K562 (cell line): Measurements from ENCODE around the gene SERPIND1. TPM values are rescaled to one million over a fixed set of nuclear protein-coding genes. Genes with fewer than 3 reads are reported as not detected.

Experiments used
- CHD4 ChIP-seq: fragments of 200-600 bp; sonication (generic); IDR thresholded peaks from 3 replicates; pipeline ENCODE4 v1.6.1; 2012; ENCODE audit warnings: low read depth, mild to moderate bottlenecking, mixed read lengths, low read length, inconsistent platforms; ENCODE audit not compliant: insufficient read depth, insufficient replicate concordance, poor library complexity, severe bottlenecking
- PML ChIP-seq: IDR thresholded peaks from 2 replicates; pipeline ENCODE4 v1.6.1; 2012; ENCODE audit warnings: low read length, inconsistent platforms
- polyA plus RNA-seq, 8 experiments: library from polyadenylated mRNA; depleted of rRNA in 4 of 8; stranded (reverse) in 5 of 8; unstranded in 3 of 8; fragments of >200 nt; fragmentation: Nextera tagmentation in 2 of 8; fragmentation: Illumina TruSeq in 1 of 8; extraction: Ambion mirVana in 2 of 8; extraction: Trizol in 1 of 8; gene quantifications; 2 replicates each; pipeline versions ENCODE4 v1.2.1 to v1.2.3, GENCODE V29; 2011 to 2014; ENCODE audit warnings: inconsistent platforms in 1 of 8, missing spikeins in 1 of 8
- total RNA-seq, 7 experiments: library from RNA; depleted of rRNA in 6 of 7; stranded (reverse); fragments of >200 nt in 6 of 7; fragmentation: Illumina TruSeq in 2 of 7; extraction: Trizol in 2 of 7; gene quantifications; 2 replicates each; pipeline versions ENCODE4 v1.2.1 to v1.2.3, GENCODE V29; 2011 to 2021; ENCODE audit warnings: low replicate concordance in 1 of 7
- TF ChIP-seq, protein P1 (sequence below): fragments of 200-600 bp; sonication (generic); IDR thresholded peaks from one replicate; pipeline ENCODE4 v1.6.1; 2012; ENCODE audit warnings: mild to moderate bottlenecking, low read depth, low read length, inconsistent platforms
- TF ChIP-seq, protein P2 (sequence below): fragments of 450-650 bp; IDR thresholded peaks from 2 replicates; pipeline ENCODE4 v1.6.1; 2016; ENCODE audit warnings: low read depth, mild to moderate bottlenecking, moderate library complexity
- TF ChIP-seq, protein P3 (sequence below): IDR thresholded peaks from 2 replicates; pipeline ENCODE4 v1.6.1; 2012; ENCODE audit warnings: low read depth, low read length, improper control_type of control experiment, borderline replicate concordance

Gene SERPIND1
- total and polyA plus RNA-seq, 9 of the 15 experiments (the other 6 are each of a cell fraction or from before 2014, with no cell fraction given), result 0.04 to 0.11 (median 0.09) TPM; not detected in 6

DNA sequence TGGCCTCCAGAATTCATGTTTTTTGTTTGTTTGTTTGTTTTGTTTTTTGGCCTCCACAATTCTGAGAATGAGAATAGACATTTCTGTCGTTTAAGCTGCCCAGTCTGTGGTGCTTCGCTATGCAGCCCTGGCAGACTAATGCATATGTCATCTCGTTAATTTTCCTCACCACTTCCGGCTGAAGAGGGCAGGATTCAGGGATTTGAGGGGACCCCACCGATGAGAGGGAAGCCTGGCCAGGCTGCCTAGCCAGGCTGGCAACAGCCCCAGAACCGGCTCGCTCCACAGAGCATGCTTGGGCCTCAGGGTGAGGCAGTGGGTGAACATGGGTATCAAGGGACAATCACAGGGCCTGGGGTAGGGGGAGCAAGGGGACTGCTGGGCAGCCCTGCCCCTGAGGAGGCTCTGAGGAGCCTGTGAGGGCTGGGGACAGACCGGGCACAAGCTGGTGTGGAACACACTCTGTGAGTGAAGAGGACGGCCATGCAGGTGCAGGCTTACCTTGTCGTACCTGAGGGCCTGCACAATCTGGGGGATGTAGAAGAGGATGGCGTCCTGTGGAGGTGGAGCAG is 47.8 kb upstream of the SERPIND1 start (continued):
- TF ChIP-seq, protein P1, sequence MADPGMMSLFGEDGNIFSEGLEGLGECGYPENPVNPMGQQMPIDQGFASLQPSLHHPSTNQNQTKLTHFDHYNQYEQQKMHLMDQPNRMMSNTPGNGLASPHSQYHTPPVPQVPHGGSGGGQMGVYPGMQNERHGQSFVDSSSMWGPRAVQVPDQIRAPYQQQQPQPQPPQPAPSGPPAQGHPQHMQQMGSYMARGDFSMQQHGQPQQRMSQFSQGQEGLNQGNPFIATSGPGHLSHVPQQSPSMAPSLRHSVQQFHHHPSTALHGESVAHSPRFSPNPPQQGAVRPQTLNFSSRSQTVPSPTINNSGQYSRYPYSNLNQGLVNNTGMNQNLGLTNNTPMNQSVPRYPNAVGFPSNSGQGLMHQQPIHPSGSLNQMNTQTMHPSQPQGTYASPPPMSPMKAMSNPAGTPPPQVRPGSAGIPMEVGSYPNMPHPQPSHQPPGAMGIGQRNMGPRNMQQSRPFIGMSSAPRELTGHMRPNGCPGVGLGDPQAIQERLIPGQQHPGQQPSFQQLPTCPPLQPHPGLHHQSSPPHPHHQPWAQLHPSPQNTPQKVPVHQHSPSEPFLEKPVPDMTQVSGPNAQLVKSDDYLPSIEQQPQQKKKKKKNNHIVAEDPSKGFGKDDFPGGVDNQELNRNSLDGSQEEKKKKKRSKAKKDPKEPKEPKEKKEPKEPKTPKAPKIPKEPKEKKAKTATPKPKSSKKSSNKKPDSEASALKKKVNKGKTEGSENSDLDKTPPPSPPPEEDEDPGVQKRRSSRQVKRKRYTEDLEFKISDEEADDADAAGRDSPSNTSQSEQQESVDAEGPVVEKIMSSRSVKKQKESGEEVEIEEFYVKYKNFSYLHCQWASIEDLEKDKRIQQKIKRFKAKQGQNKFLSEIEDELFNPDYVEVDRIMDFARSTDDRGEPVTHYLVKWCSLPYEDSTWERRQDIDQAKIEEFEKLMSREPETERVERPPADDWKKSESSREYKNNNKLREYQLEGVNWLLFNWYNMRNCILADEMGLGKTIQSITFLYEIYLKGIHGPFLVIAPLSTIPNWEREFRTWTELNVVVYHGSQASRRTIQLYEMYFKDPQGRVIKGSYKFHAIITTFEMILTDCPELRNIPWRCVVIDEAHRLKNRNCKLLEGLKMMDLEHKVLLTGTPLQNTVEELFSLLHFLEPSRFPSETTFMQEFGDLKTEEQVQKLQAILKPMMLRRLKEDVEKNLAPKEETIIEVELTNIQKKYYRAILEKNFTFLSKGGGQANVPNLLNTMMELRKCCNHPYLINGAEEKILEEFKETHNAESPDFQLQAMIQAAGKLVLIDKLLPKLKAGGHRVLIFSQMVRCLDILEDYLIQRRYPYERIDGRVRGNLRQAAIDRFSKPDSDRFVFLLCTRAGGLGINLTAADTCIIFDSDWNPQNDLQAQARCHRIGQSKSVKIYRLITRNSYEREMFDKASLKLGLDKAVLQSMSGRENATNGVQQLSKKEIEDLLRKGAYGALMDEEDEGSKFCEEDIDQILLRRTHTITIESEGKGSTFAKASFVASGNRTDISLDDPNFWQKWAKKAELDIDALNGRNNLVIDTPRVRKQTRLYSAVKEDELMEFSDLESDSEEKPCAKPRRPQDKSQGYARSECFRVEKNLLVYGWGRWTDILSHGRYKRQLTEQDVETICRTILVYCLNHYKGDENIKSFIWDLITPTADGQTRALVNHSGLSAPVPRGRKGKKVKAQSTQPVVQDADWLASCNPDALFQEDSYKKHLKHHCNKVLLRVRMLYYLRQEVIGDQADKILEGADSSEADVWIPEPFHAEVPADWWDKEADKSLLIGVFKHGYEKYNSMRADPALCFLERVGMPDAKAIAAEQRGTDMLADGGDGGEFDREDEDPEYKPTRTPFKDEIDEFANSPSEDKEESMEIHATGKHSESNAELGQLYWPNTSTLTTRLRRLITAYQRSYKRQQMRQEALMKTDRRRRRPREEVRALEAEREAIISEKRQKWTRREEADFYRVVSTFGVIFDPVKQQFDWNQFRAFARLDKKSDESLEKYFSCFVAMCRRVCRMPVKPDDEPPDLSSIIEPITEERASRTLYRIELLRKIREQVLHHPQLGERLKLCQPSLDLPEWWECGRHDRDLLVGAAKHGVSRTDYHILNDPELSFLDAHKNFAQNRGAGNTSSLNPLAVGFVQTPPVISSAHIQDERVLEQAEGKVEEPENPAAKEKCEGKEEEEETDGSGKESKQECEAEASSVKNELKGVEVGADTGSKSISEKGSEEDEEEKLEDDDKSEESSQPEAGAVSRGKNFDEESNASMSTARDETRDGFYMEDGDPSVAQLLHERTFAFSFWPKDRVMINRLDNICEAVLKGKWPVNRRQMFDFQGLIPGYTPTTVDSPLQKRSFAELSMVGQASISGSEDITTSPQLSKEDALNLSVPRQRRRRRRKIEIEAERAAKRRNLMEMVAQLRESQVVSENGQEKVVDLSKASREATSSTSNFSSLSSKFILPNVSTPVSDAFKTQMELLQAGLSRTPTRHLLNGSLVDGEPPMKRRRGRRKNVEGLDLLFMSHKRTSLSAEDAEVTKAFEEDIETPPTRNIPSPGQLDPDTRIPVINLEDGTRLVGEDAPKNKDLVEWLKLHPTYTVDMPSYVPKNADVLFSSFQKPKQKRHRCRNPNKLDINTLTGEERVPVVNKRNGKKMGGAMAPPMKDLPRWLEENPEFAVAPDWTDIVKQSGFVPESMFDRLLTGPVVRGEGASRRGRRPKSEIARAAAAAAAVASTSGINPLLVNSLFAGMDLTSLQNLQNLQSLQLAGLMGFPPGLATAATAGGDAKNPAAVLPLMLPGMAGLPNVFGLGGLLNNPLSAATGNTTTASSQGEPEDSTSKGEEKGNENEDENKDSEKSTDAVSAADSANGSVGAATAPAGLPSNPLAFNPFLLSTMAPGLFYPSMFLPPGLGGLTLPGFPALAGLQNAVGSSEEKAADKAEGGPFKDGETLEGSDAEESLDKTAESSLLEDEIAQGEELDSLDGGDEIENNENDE, result no peak
- TF ChIP-seq, protein P2, sequence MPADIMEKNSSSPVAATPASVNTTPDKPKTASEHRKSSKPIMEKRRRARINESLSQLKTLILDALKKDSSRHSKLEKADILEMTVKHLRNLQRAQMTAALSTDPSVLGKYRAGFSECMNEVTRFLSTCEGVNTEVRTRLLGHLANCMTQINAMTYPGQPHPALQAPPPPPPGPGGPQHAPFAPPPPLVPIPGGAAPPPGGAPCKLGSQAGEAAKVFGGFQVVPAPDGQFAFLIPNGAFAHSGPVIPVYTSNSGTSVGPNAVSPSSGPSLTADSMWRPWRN, result no peak
- TF ChIP-seq CHD4, result no peak
- TF ChIP-seq, protein P3, sequence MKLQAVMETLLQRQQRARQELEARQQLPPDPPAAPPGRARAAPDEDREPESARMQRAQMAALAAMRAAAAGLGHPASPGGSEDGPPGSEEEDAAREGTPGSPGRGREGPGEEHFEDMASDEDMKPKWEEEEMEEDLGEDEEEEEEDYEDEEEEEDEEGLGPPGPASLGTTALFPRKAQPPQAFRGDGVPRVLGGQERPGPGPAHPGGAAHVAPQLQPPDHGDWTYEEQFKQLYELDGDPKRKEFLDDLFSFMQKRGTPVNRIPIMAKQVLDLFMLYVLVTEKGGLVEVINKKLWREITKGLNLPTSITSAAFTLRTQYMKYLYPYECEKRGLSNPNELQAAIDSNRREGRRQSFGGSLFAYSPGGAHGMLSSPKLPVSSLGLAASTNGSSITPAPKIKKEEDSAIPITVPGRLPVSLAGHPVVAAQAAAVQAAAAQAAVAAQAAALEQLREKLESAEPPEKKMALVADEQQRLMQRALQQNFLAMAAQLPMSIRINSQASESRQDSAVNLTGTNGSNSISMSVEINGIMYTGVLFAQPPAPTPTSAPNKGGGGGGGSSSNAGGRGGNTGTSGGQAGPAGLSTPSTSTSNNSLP, result no peak
- TF ChIP-seq PML, result no peak
